CD14-positive monocyte (primary cell): Measurements from ENCODE around the gene THRSP. TPM values are rescaled to one million over a fixed set of nuclear protein-coding genes. Genes with fewer than 3 reads are reported as not detected.
A peak's percentile ranks its signal among the peaks of the same experiment; 100 is the strongest.

ENCODE experiments used
- DNase-seq, 3 donors: peaks; one replicate each; pipeline ENCODE4 v3.0.0-alpha.2; 2011 to 2022
- H2AFZ ChIP-seq: 2 replicates; pipeline ENCODE4 v1.6.0; 2012; ENCODE audit warnings: mild to moderate bottlenecking, low read depth, low read length, inconsistent platforms; ENCODE audit not compliant: insufficient read depth, poor library complexity, severe bottlenecking
- H3K27ac ChIP-seq, 2 donors: 1 replicate in 1 of 2; 2 replicates in 1 of 2; pipeline ENCODE4 v1.5.1; 2012 to 2013; ENCODE audit warnings: low read length in 2 of 2, control low read depth in 1 of 2, inconsistent platforms in 1 of 2, low read depth in 1 of 2, mild to moderate bottlenecking in 1 of 2
- H3K27me3 ChIP-seq, 2 donors: one replicate each; pipeline versions ENCODE4 v1.6.0 to v1.6.1; 2011 to 2013; ENCODE audit warnings: low read length in 2 of 2; ENCODE audit not compliant: control insufficient read depth in 2 of 2, insufficient read depth in 2 of 2
- H3K36me3 ChIP-seq, 2 donors: replicated peaks in 1 of 2; 1 replicate in 1 of 2; 2 replicates in 1 of 2; pipeline versions ENCODE4 v1.5.1 to v1.6.1; 2012 to 2013; ENCODE audit warnings: low read length in 2 of 2, control low read depth in 1 of 2, inconsistent platforms in 1 of 2, mild to moderate bottlenecking in 1 of 2; ENCODE audit not compliant: insufficient read depth in 2 of 2, control insufficient read depth in 1 of 2
- H3K4me1 ChIP-seq, 2 donors: 1 replicate in 1 of 2; 2 replicates in 1 of 2; pipeline versions ENCODE4 v1.5.1 to v1.6.1; 2012 to 2013; ENCODE audit warnings: low read length in 2 of 2, control low read depth in 1 of 2, inconsistent platforms in 1 of 2, mild to moderate bottlenecking in 1 of 2, moderate library complexity in 1 of 2; ENCODE audit not compliant: insufficient read depth in 2 of 2, control insufficient read depth in 1 of 2
- H3K4me2 ChIP-seq: replicated peaks from 2 replicates; pipeline ENCODE3; 2012; ENCODE audit warnings: low read length, moderate library complexity, mild to moderate bottlenecking; ENCODE audit not compliant: poor library complexity, severe bottlenecking; ENCODE audit errors: extremely low read depth
- H3K4me3 ChIP-seq, 3 experiments: fragments of 200-600 bp in 1 of 3; sonication (generic) in 1 of 3; replicated peaks in 1 of 3; 1 replicate in 2 of 3; 2 replicates in 1 of 3; pipeline ENCODE4 v1.5.1; 2011 to 2013; ENCODE audit warnings: low read length in 3 of 3, mild to moderate bottlenecking in 3 of 3, control low read depth in 2 of 3, low read depth in 2 of 3, inconsistent platforms in 1 of 3, moderate library complexity in 1 of 3
- H3K79me2 ChIP-seq: 2 replicates; pipeline ENCODE4 v1.6.0; 2012; ENCODE audit warnings: mild to moderate bottlenecking, control low read depth, inconsistent platforms, low read length, moderate library complexity; ENCODE audit not compliant: insufficient read depth
- H3K9ac ChIP-seq: 2 replicates; pipeline ENCODE4 v1.6.0; 2017; ENCODE audit warnings: low read length, mild to moderate bottlenecking; ENCODE audit not compliant: insufficient read depth, poor library complexity, severe bottlenecking
- H3K9me3 ChIP-seq, 2 donors: replicated peaks in 1 of 2; 1 replicate in 1 of 2; 2 replicates in 1 of 2; pipeline versions ENCODE4 v1.5.1 to v1.6.1; 2012 to 2013; ENCODE audit warnings: low read length in 2 of 2, control low read depth in 1 of 2; ENCODE audit not compliant: control insufficient read depth in 1 of 2, insufficient read depth in 1 of 2
- H4K20me1 ChIP-seq: 2 replicates; pipeline ENCODE4 v1.6.0; 2012; ENCODE audit warnings: mild to moderate bottlenecking, low read length, control low read depth, moderate library complexity; ENCODE audit not compliant: insufficient read depth
- H3K27ac Mint-ChIP-seq, 7 donors: one replicate each; pipeline ENCODE4 v1.8.0; 2020; ENCODE audit warnings: mild to moderate bottlenecking in 7 of 7, mixed read lengths in 7 of 7, moderate library complexity in 6 of 7, inconsistent platforms in 2 of 7
- H3K27me3 Mint-ChIP-seq, 3 donors: one replicate each; pipeline ENCODE4 v1.8.0; 2021 to 2022; ENCODE audit warnings: low read depth in 3 of 3, mild to moderate bottlenecking in 3 of 3, mixed read lengths in 3 of 3, moderate library complexity in 3 of 3, inconsistent platforms in 1 of 3
- H3K36me3 Mint-ChIP-seq, 2 donors: one replicate each; pipeline ENCODE4 v1.8.0; 2020; ENCODE audit warnings: mixed read lengths in 2 of 2, inconsistent platforms in 1 of 2, mild to moderate bottlenecking in 1 of 2
- H3K4me1 Mint-ChIP-seq: one replicate; pipeline ENCODE4 v1.8.0; 2020; ENCODE audit warnings: mild to moderate bottlenecking, mixed read lengths
- H3K4me3 Mint-ChIP-seq, 2 donors: one replicate each; pipeline ENCODE4 v1.8.0; 2020; ENCODE audit warnings: mild to moderate bottlenecking in 2 of 2, mixed read lengths in 2 of 2, moderate library complexity in 1 of 2
- H3K9me3 Mint-ChIP-seq, 7 donors: one replicate each; pipeline ENCODE4 v1.8.0; 2020 to 2022; ENCODE audit warnings: mixed read lengths in 7 of 7, mild to moderate bottlenecking in 6 of 7, moderate library complexity in 6 of 7, inconsistent platforms in 2 of 7
- CTCF ChIP-seq: fragments of 200-600 bp; IDR thresholded peaks from one replicate; pipeline ENCODE4 v1.8.0; 2022; ENCODE audit warnings: antibody characterized with exemption, mild to moderate bottlenecking
- WGBS: methylation state at CpG from one replicate; pipeline ENCODE4 v1.1.5; 2013; ENCODE audit warnings: missing lambda C conversion rate; ENCODE audit not compliant: insufficient coverage; 5-methylcytosine and 5-hydroxymethylcytosine counted together
- intact Hi-C, 2 donors: fragments of 100-400 bp; cut with micrococcal nuclease; formaldehyde crosslinking; loops; one replicate each; pipeline versions ENCODE4 v1.15.0 to v1.15.1; 2023
- polyA plus RNA-seq, 3 donors: library from polyadenylated mRNA; depleted of rRNA in 1 of 3; unstranded in 2 of 3; stranded (reverse) in 1 of 3; fragments of 300-500 nt in 2 of 3; fragments of >200 nt in 1 of 3; fragmentation: Illumina TruSeq in 2 of 3; gene quantifications; 1 replicate in 2 of 3; 2 replicates in 1 of 3; pipeline ENCODE4 v1.2.3, GENCODE V29; 2012 to 2021

THRSP gene
- polyA plus RNA-seq, 3 donors = not detected

- no peak within 1 kb of the TSS for H3K27ac ChIP-seq
- no peaks in the 10 kb centered on the region for H3K9me3 ChIP-seq
- 30% methylated on average over 37 of the region's 37 CpGs for WGBS
- Mint-ChIP-seq H3K27me3 (peaks cover 11 to 30% (median 23%) of the 10 kb centered on the region in 3 donors), H3K27ac (peak within 1 kb of the TSS in 1 of 7 donors; percentile 62), H3K36me3 (no peaks in the 10 kb centered on the region), H3K9me3 (peaks cover 0 to 5% (median 0%) of the 10 kb centered on the region in 7 donors), H3K4me3 (peak within 1 kb of the TSS; percentile 73 to 95), H3K4me1 (peaks cover 9% of the 10 kb centered on the region)
- peak within 1 kb of the TSS in 1 of 3 experiments; percentile 52 for H3K4me3 ChIP-seq
- no peak for DNase-seq
- H3K27me3 ChIP-seq = peaks cover 2 to 15% of the 10 kb centered on the region in 2 donors
- H3K4me2 ChIP-seq = peak within 1 kb of the TSS; percentile 60
- H4K20me1 ChIP-seq = no peaks in the 10 kb centered on the region
- H3K79me2 ChIP-seq = no peaks in the 10 kb centered on the region
- no peak for TF ChIP-seq CTCF
- peaks cover 4 to 6% of the 10 kb centered on the region in 2 donors for H3K4me1 ChIP-seq
- H2AFZ ChIP-seq = peak within 1 kb of the TSS; percentile 61
- peak within 1 kb of the TSS; percentile 32 for H3K9ac ChIP-seq
- H3K36me3 ChIP-seq = no peaks in the 10 kb centered on the region
- intact Hi-C loops = no loop called here
Measured at GRCh38 chr11:78022397-78023396, 41.0 kb upstream of the THRSP start, which contains the start of gene KCTD14. Gene KCTD14 (minus strand): TSS chr11:78023276. CDS start chr11:78023249, 27 bp downstream.

GRCh38 chr11:78023426-78023825 is 40.2 kb upstream of the THRSP start:
- peaks cover 11 to 30% (median 23%) of the 10 kb centered on the region in 3 donors for H3K27me3 Mint-ChIP-seq
- no peak overlapping the region for H3K27ac ChIP-seq
- peak overlapping the region in 1 of 3 experiments; percentile 52 for H3K4me3 ChIP-seq
- H3K4me1 ChIP-seq = peaks cover 4 to 6% of the 10 kb centered on the region in 2 donors
- no peaks in the 10 kb centered on the region for H3K9me3 ChIP-seq
- H3K9ac ChIP-seq = peak overlapping the region; percentile 32
- no peak for TF ChIP-seq CTCF
- no peak overlapping the region for H3K27ac Mint-ChIP-seq
- H3K4me1 Mint-ChIP-seq = peaks cover 9% of the 10 kb centered on the region
- no peaks in the 10 kb centered on the region for H4K20me1 ChIP-seq
- DNase-seq = no peak
- no peaks in the 10 kb centered on the region for H3K36me3 ChIP-seq
- H3K79me2 ChIP-seq = no peaks in the 10 kb centered on the region
- intact Hi-C loops = no loop called here
- H3K27me3 ChIP-seq = peaks cover 2 to 15% of the 10 kb centered on the region in 2 donors
- peaks cover 0 to 5% (median 0%) of the 10 kb centered on the region in 7 donors for H3K9me3 Mint-ChIP-seq
- H3K36me3 Mint-ChIP-seq = no peaks in the 10 kb centered on the region
- no CpG with 5 or more reads among the region's 7 CpGs for WGBS
- peak overlapping the region in 1 of 2 donors; percentile 95 for H3K4me3 Mint-ChIP-seq
- H2AFZ ChIP-seq = peak overlapping the region; percentile 61
- H3K4me2 ChIP-seq = peak overlapping the region; percentile 60
